Kidney capillary endothelial cell (primary cell): ENCODE results near the gene MAP2K7.
"Not testable (repeated sequence)": the region's sequence is repeated elsewhere in the genome, so short reads cannot be mapped to it uniquely, and the experiment has no call there.

Experiments used
- DNase-seq: peaks from one replicate; pipeline ENCODE4 v3.0.0-alpha.2; 2018; ENCODE audit warnings: low spot score

Gene MAP2K7

DNA sequence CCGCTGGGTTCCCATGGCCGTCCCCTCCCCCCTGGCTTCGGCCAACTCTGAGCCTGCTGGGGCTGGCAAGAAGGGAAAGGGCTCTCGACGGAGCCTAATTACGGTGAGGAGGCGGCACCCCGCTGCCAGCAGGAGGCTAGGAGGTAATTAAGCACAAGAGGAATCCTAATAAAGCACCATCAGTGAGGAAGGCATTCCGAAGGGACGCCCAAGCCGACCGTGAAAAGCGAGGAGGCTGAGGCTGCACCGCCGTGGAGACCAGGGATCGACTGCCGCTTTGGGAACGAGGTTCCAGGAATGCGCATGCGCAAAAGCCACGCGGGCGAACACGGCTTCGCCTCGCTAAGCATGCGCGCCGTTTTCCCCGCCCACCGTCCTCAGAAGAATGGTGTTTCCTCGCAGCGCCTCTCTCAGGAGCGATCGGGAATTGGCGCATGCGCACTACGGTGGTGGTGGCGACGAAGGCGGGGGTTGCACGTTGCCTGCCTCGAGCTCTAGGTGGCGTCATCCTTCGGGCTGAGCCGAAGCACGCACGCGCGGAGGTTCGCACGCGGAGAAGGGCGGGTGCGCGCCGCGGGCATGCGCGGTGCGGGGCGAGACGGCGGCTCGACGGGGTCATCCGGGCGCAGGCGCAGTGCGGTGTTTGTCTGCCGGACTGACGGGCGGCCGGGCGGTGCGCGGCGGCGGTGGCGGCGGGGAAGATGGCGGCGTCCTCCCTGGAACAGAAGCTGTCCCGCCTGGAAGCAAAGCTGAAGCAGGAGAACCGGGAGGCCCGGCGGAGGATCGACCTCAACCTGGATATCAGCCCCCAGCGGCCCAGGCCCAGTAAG is at the start of gene MAP2K7:
Gene MAP2K7, plus strand, starts transcription at position 634 of the 830 bp plus-strand sequence. Its CDS starts 68 bp downstream, at position 702.
- DNase-seq = peak; percentile 97

DNA sequence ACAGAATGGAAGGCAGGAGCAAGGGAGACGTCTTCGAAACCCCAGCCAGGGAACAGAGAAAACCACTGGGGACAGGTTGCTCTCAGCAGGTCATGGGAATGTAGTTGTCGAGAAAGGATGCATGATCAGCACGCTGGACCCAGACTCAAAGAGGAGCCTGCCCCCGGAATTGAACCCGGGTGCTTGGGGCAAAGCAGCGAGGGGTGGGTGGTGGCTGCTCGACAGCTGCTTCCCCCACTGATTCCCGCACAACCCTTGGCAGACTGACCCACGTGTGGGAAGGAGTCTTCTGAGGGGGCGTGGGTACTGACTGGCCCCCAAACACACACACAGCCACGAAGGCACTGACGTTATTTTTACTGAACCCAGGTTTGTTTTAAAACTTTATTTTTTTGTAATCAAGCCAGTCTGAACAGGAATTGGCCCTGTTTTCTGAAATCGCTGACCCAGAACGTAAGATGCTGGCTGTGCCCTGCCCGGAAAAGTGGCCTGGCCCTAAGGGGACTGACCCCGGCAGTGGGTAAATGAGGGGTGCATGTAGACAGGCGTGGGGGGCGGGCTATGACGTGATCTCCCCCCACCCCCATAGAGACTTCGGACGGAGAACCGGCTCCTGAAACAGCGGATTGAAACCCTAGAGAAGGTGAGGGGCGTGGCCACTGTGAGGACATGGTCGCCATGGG is 48.1 kb upstream of the MAP2K7 start:
- no peak for DNase-seq

DNA sequence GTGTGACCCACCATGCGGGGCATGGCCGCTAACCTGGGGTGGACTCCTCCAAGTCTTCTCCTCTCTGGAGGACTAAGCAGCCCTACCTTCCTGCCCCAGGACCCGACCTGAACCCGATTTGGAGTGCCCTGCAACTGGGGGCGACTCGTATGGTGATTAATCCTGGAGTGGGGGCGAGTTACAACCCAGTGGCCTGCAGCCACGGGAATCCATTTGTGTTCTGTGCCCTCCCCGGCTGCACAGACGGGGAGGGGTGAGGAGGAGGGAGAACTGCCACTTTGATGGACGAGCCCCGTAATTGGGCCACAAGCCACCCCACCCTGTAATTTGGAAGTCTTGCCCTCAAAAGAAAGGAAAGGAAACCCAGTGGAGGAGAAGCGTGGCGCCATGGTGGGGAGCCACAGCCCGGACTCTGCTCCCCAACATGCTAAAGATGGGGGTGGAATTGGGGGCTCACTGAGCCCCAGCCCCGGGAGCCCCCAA is 47.5 kb upstream of the MAP2K7 start:
- DNase-seq = no peak

DNA sequence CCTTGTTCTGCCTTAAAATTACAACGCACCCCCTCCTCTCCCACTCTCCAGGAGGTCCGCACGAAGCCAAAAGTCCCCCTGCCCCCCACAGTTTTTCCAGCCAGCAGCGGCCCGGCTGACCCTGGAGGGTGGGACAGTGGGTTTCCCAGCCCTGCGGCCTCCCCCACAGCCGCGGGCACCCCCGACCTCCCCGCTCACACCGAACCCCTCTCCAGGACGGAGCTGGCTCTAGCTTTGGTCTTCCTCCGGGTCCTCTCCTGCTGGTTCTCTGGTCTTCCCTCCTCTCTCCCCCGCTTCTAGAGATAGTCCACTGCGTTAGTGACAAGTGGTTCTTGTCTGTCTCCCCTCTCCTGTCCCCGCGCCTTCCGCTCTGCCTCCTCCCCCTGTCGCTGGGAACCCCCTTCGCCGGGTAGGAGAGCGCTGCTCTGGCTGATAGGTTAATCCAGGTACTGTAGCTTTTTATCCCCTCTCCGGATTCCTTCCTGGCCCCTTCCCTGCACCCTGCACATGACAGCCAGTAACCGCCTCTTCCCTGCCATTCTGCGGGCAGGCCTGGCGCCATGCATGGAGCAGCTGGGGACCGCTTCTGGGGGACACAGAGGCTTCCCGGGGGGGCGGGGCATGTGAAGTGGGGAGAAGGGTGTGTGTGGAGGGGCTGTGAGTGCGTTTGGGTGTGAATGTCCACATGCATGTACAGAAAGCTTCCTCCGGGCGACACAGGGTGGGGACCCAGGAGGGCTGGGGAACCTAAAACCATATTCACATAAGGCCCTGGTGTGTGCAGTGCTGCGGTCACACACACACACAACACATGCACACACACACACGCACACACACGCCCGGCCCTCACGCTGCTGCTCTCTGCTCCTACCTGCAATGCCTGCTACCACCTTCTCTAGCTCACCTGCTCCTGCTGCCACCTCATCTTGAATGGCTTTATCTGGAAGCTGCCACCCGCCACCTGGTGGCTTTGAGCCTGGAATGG is 46.7 kb upstream of the MAP2K7 start:
- no peak for DNase-seq

DNA sequence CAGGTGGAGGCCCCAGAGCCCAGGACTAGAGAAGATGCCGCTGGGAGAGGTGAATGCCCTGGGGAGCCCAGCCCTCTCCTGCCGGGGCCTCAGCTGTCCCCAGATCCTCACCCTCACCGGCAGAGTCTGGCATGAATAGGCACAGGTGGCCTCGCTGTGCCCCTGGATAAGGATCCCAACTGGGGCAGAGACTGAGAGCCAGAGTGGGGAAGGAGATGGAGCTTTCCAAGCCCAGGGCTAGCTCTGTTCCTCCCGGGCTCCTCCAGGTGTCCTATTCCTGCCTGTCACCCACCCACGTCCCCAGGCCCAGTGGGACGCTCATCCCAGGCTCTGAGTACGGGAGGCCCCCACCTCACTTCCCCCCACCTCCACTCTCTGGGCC is 46.0 kb upstream of the MAP2K7 start:
- DNase-seq = no peak

DNA sequence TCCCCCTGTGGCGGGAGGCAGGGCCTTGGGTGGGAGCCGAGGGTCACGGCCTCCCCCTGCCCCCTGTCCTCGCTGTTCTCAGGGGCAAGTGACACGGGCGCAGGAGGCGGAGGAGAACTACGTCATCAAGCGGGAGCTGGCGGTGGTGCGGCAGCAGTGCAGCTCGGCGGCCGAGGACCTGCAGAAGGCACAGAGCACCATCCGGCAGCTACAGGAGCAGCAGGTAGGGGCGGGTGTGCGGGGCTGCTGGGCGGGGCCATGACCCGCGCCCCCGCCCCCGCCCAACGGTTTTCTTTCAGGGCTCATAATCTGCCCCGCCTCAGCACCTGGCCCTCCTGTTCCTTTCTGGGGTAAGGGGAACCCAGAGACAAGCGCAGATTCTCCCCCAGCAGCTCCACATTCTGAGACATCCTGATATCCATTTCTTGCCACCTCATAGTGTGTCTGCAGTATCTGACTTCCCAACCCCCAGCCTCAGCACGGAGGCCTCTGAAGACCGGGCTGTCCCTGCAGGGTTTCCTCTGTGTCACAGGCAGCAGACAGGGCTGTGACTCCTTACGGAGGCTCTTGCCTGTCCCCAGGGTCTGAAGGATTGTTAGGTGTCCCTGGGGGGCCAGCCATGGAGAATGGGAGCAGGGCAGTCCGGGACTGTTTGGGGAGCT is 45.4 kb upstream of the MAP2K7 start:
- DNase-seq = no peak

DNA sequence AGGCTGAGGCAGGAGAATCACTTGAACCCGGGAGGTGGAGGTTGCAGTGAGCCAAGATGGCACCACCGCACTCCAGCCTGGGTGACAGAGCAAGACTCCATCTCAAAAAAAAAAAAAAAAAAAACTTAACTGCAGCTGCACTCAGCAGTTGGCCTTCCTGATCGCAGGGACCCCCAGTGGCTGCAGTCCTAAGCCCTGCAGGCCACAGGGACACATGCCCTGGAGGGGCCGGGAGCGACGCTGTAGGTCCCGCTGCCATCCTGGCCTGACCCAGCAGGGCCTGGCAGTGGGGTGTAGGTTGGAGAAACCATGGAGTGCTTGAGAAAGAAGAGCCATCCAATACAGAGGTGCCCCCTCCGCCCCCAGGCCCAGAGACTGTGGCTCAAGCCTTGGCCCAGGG is 44.6 kb upstream of the MAP2K7 start:
- not testable (repeated sequence) for DNase-seq

DNA sequence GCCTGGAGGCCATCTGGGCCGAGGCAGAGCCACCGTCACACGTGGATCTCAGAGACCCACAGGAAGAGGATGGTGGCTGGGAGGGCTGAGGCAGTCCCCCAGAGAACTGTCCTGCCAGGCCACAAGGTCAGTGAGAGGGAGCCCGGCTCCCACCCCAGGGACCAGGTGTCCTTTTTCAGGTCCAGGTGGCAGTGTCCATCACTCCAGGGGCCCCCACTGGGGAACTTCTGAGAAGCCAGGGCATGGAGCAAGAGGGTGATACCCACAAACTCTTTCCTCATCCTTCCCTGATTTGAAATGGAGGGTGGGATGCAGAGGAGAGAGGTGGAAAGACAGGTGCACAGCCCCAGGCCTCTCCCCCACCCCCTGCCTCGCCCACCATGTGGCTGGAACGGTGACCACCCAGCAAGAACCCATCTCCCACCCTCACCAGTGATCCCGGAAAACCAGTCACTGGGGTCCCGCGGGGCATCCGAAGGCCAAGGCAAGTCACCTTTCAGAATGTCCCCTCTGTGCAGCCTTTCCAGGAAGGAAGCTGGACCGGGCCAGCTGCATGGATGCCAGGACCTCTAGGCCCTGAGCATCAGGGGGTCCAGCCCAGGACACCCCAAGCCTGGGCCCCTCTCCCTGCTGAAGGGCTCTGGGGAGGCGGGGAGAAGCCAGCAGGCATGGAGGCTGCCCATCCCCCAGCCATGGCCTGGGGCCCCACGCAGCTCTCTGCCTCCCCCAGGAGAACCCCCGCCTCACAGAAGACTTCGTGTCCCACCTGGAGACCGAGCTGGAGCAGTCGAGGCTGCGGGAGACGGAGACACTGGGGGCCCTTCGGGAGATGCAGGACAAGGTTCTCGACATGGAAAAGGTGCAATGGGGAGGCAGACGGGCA is 43.6 kb upstream of the MAP2K7 start:
- no peak for DNase-seq

DNA sequence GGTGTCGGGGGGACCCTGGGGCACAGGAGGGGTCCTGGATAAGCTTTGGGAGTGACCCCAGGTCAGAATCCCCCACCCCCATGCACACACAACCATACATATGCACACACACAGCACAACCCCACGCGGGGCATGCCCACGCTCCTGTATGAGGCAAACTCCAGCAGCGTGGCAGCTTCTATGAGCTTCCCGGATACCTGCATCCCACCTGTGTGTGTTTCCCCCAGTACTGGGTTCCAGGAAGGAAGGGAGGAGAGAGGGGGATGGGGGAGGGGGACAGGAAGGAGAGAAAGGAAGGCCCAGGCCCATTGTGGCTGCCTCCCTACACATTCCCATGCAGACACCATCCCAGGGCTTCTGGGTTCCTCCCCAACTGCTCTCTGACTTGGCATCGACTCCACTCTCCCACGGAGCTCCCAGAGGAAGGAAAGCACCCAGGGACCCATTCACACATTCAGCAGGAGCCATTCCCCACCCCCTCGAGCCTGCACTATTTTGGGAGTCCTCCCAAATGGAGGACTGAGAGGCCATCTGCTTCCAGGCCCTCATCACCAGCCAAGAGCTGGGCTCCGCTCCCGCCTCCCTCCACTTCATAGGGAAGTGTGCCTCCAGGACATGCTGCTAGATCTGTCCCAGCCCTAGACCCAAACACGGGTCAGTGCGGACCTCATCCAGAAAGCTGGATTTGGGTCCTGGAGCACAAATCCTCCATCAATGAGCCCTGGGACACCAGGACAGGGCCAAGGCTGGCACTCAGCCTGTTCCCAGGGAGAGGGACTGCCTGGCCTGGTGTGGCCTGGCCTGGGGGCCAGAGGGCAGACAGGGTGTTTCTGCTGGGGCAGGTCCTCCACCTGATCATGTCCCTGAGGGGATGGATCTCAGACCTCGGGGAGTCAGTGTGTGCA is 42.7 kb upstream of the MAP2K7 start:
- no peak for DNase-seq

DNA sequence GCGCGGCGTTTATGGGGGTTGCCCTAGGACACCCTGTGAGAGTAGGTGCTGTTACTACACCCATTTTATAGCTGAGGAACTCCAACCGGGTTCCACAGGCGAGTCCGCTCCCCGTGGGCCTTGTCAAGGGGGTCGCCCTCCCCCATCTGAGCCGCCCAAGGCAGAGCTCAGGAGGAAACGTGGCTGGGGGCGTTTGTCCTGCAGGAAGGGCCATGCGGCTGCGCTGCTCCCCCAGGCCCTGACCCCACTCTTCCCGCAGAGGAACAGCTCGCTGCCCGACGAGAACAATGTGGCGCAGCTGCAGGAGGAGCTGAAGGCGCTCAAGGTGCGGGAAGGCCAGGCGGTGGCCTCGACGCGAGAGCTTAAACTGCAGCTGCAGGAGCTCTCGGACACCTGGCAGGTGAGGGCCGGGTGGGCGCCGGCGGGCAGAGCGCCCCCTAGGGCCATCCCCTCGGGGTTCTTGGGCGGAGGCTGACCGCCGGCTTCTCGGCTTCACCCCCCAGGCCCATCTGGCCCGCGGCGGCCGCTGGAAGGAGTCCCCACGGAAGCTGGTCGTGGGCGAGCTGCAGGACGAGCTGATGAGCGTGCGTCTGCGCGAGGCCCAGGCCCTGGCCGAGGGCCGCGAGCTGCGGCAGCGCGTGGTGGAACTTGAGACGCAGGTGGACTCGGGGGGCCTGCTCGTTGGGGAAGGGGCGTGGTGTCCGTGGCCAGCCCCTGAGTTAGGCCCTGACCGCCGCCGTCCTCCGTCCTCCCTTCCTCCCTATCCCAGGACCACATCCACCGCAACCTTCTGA is 41.9 kb upstream of the MAP2K7 start:
- no peak for DNase-seq

DNA sequence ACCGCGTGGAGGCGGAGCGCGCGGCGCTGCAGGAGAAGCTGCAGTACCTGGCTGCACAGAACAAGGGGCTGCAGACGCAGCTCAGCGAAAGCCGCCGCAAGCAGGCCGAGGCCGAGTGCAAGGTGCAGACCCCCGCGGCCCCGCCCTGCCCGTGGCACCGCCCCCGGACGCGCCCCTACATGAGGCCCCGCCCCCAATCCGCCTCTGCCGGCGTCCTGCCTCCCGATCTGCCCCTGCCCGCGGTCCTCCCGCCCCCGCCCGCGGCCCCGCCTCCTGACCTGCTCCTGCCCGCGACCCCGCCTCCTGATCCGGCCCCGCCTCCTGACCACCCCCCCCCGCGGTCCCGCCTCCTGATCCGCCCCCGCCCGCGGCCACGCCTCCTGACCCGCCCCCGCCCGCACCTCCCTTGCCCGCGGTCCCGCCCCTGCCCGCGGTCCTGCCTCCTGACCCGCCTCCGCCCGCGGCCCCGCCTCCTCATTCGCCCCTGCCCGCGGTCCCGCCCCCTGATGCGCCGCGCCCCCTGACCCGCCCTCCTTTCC is 41.2 kb upstream of the MAP2K7 start:
- DNase-seq = no peak

DNA sequence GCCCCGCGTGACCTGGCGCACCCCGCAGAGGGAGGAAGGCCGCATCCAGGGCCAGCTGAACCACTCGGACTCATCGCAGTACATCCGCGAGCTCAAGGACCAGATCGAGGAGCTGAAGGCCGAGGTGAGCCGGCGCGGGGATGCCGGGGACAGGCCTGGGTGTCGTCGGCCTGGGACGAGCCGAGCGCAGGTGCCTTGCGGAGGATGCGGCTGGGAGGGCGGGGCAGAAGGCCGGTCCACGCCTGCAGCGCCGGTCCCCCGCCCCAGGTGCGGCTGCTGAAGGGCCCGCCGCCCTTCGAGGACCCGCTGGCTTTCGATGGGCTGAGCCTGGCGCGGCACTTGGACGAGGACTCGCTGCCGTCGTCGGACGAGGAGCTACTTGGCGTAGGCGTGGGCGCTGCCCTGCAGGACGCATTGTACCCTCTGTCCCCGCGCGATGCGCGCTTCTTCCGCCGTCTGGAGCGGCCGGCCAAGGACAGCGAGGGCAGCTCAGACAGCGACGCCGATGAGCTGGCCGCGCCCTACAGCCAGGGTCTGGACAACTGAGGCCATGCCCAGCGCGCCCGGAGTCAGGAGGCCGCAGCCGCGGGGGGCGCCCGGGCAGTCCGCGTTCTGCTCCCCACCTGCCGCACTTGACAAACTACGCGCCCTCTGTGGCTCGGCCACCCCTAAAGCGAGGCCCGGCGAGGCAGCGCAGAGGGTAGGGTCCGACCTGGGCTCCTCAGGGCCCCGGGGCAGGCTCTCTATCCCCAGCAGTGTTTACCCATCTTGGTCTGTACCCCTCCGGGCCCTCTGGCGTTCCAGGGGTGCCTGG is 40.3 kb upstream of the MAP2K7 start:
- DNase-seq = no peak

DNA sequence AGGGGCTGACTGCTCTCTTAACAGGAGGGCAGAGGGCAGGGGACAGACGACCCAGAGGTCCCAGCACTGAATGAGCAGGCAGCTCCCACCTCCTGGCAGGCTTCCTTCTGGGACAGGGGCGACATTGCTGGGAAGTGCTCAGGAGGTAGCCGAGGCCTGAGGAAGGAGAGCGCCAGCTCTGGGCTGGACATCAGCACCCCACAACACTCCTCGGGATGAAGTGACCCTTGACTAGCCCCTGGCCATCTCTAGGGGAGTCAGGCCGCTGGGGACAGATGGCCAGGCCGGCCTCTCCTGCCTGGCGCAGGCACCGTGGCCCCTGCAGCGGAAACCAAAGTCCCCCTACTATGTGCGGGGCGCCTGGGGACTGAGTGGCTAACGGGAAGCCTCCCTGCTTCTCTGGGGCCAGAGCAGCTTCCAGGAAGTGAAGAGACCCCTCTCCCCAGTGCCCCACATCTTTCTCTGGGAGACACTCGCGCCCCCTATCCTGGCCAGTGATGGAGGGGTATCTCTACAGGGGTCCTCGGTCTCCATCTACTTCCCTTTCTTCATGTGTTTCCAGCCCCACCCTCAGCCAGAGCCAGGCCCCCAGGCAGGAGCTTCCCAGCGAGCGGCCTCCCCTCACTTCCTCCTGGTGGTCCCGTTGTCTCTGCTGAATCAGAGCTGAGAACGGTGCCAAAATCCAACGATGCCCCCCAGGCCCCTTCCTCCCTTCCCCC is 39.5 kb upstream of the MAP2K7 start:
- no peak for DNase-seq

DNA sequence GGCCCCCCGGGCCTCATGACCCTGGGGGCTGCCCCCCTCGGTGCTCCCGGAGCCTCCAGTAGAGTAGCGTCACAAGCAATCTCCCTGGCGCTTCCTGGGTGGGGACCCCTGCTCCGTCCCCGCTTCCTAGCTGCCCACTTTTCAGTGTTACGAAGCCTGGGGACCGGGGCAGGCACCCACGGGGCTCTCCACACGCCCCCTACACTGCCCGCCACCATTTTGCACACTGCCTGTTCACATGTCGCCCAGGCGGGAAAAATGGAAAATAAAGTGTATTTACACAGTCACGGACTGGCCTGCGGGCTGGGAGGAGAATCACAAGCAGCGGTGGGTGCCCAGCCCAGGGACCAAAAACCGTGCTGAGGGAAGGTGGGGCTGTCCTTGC is 39.0 kb upstream of the MAP2K7 start:
- no peak for DNase-seq

DNA sequence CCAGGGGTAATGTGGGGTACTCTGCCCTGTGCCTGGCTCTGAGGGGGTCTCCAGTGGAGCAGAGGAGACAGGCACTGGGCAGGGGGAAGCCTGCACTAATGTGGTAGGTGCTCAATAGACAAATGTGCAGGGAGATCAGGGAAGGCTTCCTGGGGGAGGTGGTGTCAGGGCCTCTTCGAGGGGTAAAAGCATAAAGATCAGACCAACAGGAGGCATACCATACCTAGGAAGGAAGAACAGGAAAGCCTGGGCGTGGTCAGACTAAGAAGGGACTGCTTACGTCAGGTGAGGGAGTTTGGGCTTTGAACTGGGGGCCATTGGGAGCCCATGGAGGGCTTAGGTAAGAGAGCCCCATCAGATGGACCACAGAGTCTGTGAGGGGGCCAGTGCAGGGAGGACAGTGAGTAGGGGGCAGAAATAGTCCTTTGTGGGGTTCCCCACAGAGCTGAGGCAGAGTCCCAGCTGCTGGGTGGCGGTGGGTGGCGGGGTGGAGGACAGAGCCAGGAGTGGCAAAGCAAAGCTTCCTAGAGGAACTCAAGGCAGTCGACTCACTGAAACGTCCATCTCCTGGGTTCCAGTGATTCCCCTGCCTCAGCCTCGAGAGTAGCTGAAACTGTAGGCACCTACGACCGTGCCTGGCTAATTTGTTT is 38.3 kb upstream of the MAP2K7 start:
- no peak for DNase-seq

DNA sequence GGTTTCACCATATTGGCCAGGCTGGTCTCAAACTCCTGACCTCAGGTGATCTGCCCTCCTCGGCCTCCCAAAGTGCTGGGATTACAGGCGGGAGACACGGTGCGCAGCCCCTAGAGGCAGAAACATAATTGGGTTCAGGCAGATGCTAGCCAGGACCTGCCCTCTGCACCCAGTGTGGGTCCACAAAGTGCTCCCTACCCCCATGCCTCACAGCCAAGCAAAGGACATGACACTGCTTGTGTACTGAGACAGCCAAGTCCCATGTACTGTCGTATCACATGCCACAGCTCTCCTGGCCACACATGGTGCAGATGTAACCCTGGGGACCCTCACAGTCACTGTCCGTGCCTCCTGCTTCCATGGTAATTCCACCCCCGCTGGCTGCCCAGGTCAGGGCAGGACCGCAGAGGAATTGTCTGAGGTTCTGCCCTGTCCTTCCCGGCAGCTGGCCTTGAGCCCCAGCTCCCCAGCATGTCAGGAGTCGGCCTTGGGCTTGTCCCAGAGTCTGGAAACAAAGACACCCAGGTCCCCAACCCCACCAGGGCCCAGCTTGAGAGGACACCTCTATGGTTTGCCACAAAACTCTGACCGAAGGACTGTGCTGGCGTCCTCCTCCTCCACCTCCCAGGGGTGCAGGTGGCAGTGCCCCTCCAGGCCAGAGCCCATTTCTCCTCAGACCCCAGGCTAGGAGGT is 37.1 kb upstream of the MAP2K7 start:
- no peak for DNase-seq
